RWPE1 (cell line): ENCODE results near the gene LPO.

ENCODE experiments used
- CTCF ChIA-PET: fragments of 350-600 bp; sonication (Branson Sonifier 250); formaldehyde crosslinking; extraction: SDS; loops from one replicate; lab custom pipeline; 2021; lab: Yijun Ruan, JAX
- POLR2A ChIA-PET: fragments of 400-600 bp; formaldehyde crosslinking; extraction: SDS; loops from one replicate; lab custom pipeline; 2020; ENCODE audit warnings: antibody characterized with exemption; ENCODE audit not compliant: low non-redundant PET; lab: Yijun Ruan, JAX
- DNase-seq: peaks from one replicate; pipeline ENCODE4 v3.0.0; 2012; ENCODE audit warnings: low spot score
- H3K27ac ChIP-seq: fragments of 450-650 bp; 2 replicates; pipeline ENCODE4 v1.5.1; 2017
- CTCF ChIP-seq: fragments of 450-650 bp; conservative IDR thresholded peaks from 2 replicates; pipeline ENCODE4 v1.5.1; 2017; ENCODE audit warnings: low read depth, mild to moderate bottlenecking

Gene LPO

GRCh38 chr17:58301504-58302150 is 63.2 kb downstream of the LPO start:
- CTCF ChIA-PET = interaction anchor here (0.6 kb wide), 1 partner anchor 158 kb away, joined by 3 read pairs; no protein-coding TSS in a partner anchor
- H3K27ac ChIP-seq = no peak overlapping the region
- DNase-seq = no peak
- POLR2A ChIA-PET = no interaction called here
- TF ChIP-seq CTCF = no peak

GRCh38 chr17:58302171-58302918 is 64.0 kb downstream of the LPO start:
- TF ChIP-seq CTCF = no peak
- POLR2A ChIA-PET = no interaction called here
- no peak overlapping the region for H3K27ac ChIP-seq
- CTCF ChIA-PET = interaction anchor here (0.6 kb wide), 1 partner anchor 157 kb away, joined by 3 read pairs; no protein-coding TSS in a partner anchor
- no peak for DNase-seq

- CTCF ChIA-PET = interaction anchor here (0.7 to 2.0 kb wide), 2 partner anchors 144 to 148 kb away, joined by 3 to 11 read pairs; no protein-coding TSS in a partner anchor
- DNase-seq = no peak
- TF ChIP-seq CTCF = no peak
Observed at GRCh38 chr17:58302919-58303585, 64.7 kb downstream of the LPO start.

GRCh38 chr17:58303971-58304749 is 65.8 kb downstream of the LPO start:
- no peak overlapping the region for H3K27ac ChIP-seq
- DNase-seq = peak; percentile 67
- POLR2A ChIA-PET = no interaction called here
- TF ChIP-seq CTCF = peak; percentile 72
- CTCF ChIA-PET = interaction anchor here (0.6 to 2.0 kb wide), 7 partner anchors 13 to 169 kb away, joined by 3 to 11 read pairs (median 4); no protein-coding TSS in a partner anchor

More at GRCh38 chr17:58302919-58303585, 64.7 kb downstream of the LPO start:
- POLR2A ChIA-PET = no interaction called here
- no peak overlapping the region for H3K27ac ChIP-seq

GRCh38 chr17:58304750-58305486 is 66.5 kb downstream of the LPO start:
- CTCF ChIA-PET = interaction anchor here (0.7 to 2.0 kb wide), 3 partner anchors 12 to 142 kb away, joined by 3 to 11 read pairs (median 5); no protein-coding TSS in a partner anchor
- no peak for DNase-seq
- TF ChIP-seq CTCF = no peak
- no peak overlapping the region for H3K27ac ChIP-seq
- POLR2A ChIA-PET = no interaction called here
